Mucosa of descending colon (tissue), 3 donors: Measurements from ENCODE around the gene NR6A1. TPM values are rescaled to one million over a fixed set of nuclear protein-coding genes. Genes with fewer than 3 reads are reported as not detected.

Experiments used
- ATAC-seq: fragments of 200-7000 bp; cut with Tn5 transposase; one replicate; pipeline ENCODE4 v1.9.1; 2020; ENCODE audit warnings: mild to moderate bottlenecking, moderate library complexity
- DNase-seq, 3 donors: peaks; one replicate each; pipeline ENCODE4 v3.0.0-alpha.2; 2020
- H3K36me3 ChIP-seq: fragments of 200-600 bp; one replicate; pipeline ENCODE4 v1.8.0; 2021; ENCODE audit warnings: low read depth, mild to moderate bottlenecking
- H3K4me1 ChIP-seq: fragments of 200-600 bp; one replicate; pipeline ENCODE4 v1.8.0; 2021; ENCODE audit warnings: low read depth, mild to moderate bottlenecking
- H3K4me3 ChIP-seq: fragments of 200-600 bp; one replicate; pipeline ENCODE4 v1.8.0; 2021; ENCODE audit warnings: mild to moderate bottlenecking
- H3K9me3 ChIP-seq: fragments of 200-600 bp; one replicate; pipeline ENCODE4 v1.8.0; 2021; ENCODE audit warnings: mild to moderate bottlenecking
- intact Hi-C, 2 donors: fragments of 100-400 bp; cut with DNase I in 1 of 2; cut with micrococcal nuclease in 1 of 2; formaldehyde crosslinking; loops; one replicate each; pipeline versions ENCODE4 v1.11.0 to v1.11.1; 2022; cut with DNase I, micrococcal nuclease
- total RNA-seq, 3 donors: library from RNA; stranded (reverse); fragmentation: NEBNext Ultra II Directional in 2 of 3; extraction: Animal tissue kit (Norgen Biotek cat#: 25700) in 2 of 3; gene quantifications; one replicate each; pipeline versions ENCODE4 v1.2.1 to v1.2.4, GENCODE V29; 2021 to 2023
- TF ChIP-seq, protein P1 (sequence below): fragments of 200-600 bp; IDR thresholded peaks from one replicate; pipeline ENCODE4 v1.8.0; 2022; ENCODE audit warnings: antibody characterized with exemption, mild to moderate bottlenecking
- donor health status: DM: no; HTN: no; CAD: no; lungs with moderate emphysema.
- donor health status: DM: no; HTN: no; CAD: no.
- donor health status: DM: no; HTN: yes; CAD: no.

NR6A1 gene
- total RNA-seq, 3 donors from 2014 or later = 5.6 to 8.4 (median 7.0) TPM

DNA sequence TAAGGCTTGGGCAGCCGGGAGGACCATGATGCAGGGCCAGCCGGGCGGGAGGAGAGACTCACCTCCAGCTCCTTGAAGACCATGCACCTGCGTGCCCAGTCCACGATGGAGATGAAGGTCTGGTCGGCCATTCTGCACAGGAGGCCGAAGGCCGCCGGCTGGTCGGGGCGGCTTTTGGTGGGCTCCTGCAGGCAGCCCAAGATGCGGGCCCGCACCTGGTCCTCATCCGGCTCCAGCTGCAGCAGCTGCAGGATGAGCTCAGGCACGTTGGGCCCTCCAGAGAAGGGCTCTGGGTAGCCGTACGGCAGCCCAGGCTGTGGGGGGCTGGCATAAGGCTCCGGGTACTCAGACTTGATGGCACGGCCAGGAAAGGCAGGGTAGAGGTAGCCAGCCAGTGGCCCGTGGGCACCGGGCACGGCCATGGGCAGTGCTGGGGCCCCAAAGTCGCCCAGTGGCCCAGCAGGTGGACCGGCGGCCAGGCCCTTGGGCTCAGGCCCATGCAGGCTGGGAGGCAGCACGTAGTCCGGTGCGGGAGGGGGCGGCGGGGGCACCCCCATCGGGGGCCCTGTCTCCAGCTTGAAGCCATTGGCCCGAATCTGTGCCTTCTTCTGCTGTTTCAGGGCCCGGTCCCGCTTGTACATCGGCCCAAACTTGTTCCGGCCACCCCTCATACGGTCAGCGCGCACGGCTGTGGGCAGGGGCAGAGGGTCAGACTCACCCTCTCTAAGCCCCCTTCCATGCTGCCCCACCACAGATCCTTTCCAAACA is 270.9 kb downstream of the NR6A1 start:
- DNase-seq (peak in 2 of 3 donors; percentile 7 to 31), ATAC-seq (no peak)
- intact Hi-C loops = no loop called here
- TF ChIP-seq, protein P1, sequence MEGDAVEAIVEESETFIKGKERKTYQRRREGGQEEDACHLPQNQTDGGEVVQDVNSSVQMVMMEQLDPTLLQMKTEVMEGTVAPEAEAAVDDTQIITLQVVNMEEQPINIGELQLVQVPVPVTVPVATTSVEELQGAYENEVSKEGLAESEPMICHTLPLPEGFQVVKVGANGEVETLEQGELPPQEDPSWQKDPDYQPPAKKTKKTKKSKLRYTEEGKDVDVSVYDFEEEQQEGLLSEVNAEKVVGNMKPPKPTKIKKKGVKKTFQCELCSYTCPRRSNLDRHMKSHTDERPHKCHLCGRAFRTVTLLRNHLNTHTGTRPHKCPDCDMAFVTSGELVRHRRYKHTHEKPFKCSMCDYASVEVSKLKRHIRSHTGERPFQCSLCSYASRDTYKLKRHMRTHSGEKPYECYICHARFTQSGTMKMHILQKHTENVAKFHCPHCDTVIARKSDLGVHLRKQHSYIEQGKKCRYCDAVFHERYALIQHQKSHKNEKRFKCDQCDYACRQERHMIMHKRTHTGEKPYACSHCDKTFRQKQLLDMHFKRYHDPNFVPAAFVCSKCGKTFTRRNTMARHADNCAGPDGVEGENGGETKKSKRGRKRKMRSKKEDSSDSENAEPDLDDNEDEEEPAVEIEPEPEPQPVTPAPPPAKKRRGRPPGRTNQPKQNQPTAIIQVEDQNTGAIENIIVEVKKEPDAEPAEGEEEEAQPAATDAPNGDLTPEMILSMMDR = no peak
- no peak overlapping the region for H3K4me3 ChIP-seq
- H3K9me3 ChIP-seq = no peaks in the 10 kb centered on the region
- no peaks in the 10 kb centered on the region for H3K36me3 ChIP-seq
- H3K4me1 ChIP-seq = peaks cover 6% of the 10 kb centered on the region

DNA sequence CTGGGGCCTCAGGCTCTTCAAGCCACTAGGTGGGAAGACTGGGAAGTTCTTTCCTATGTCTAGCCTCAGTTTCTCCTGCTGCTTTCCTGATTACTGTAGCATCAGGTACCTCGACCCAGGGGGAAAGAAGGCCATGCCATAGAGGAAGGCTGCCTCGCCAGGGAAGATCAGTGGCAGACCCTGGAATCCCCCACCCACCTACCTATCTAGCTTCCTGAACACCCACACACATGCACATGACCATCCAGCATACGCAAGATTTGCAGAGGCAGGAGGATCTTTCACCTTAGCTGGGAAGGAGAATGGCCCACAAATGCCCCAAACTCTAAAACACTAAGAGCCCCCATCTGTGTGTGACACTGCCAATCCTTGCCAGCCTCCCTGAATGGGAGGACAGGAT is 271.9 kb downstream of the NR6A1 start:
- intact Hi-C loops = no loop called here
- no peak for ATAC-seq
- H3K36me3 ChIP-seq = no peaks in the 10 kb centered on the region
- H3K4me1 ChIP-seq = peaks cover 4% of the 10 kb centered on the region
- TF ChIP-seq, protein P1 = no peak
- no peak overlapping the region for H3K4me3 ChIP-seq
- H3K9me3 ChIP-seq = no peaks in the 10 kb centered on the region
- DNase-seq = no peak

DNA sequence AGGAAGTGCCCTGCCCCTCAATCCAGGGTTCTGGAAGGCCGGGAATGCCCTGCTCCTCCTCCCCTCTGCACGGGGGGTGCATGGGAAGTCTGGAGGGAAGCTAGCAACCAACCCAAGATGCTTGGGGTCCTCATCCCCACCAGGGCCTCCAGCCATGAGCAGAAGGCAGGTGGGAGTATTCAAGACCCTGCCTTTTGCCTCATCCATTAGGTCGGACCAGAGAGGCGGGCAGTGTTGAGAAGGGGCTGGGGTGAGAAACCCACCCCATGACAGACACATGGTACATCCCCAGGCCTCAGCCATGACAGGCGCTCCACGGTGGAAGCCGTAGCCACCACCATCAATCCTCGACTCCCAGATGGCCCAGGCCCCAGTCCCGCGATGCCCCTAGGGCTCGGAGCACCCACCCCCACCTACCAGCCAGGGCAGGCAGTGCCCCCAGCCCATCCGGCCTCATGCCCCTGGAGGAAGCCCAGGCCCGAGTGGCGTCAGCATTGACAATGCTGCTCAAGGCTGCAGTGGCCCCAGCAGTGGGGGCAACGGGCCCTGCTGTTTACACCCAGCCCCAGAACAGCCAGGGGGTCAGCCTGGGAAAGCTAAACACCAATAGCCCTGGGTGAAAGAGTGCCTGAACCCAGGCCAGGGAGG is 272.5 kb downstream of the NR6A1 start:
- Histone ChIP-seq H3K4me3 (no peak overlapping the region), H3K36me3 (no peaks in the 10 kb centered on the region), H3K9me3 (no peaks in the 10 kb centered on the region), H3K4me1 (peaks cover 1% of the 10 kb centered on the region)
- peak in 1 of 3 donors; percentile 30 for DNase-seq
- TF ChIP-seq, protein P1 = no peak
- intact Hi-C loops = no loop called here
- no peak for ATAC-seq

DNA sequence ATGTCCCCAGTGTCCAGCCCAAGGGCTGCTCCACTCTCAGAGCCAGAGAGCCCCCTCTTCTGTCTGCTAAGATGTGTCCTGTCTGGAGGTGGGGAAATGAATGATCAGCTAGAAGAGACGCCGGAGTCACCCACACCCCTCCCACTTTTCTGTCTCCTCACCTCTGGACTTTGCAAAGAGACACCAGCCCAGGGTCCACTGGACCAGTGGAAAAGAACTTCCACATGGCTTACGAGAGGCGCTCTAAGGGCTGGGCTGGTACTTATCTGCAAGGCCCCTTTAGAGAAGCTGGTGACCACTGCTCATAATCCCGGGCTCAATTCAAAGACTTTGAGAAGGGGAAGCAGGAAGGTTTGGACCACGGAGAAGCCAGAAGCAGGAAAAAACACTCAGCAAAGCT is 273.1 kb downstream of the NR6A1 start:
- intact Hi-C loops = no loop called here
- TF ChIP-seq, protein P1 = no peak
- no peak overlapping the region for H3K4me3 ChIP-seq
- H3K9me3 ChIP-seq = no peaks in the 10 kb centered on the region
- DNase-seq (no peak), ATAC-seq (no peak)
- no peaks in the 10 kb centered on the region for H3K36me3 ChIP-seq
- H3K4me1 ChIP-seq = no peaks in the 10 kb centered on the region

DNA sequence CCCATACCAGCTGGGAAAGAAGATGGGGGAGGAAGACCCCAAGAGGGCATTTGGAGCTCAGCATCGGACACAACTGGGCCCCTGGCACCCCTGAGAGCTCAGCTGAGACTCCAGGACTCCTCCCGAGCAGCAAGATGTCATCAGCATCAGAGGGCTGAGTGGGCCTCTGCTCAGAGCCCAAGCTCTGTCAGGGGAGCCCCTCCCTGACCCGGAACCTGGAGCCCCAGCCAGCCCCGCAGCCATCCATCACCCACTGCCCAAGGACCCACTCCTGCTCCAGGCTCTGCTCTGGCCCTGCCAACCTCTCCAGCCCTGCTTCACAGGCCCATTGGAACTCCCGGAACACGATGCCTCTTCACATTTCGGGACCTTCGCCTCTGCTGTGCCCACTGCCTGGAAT is 273.7 kb downstream of the NR6A1 start:
- ATAC-seq (no peak), DNase-seq (peak in 1 of 3 donors; percentile 22)
- H3K9me3 ChIP-seq = no peaks in the 10 kb centered on the region
- H3K36me3 ChIP-seq = no peaks in the 10 kb centered on the region
- no peak overlapping the region for H3K4me3 ChIP-seq
- no peaks in the 10 kb centered on the region for H3K4me1 ChIP-seq
- intact Hi-C loops = no loop called here
- TF ChIP-seq, protein P1 = no peak
